Lower leg skin (tissue), 3 donors: ENCODE data around the gene MXRA7.

Experiments used
- CTCF ChIP-seq, 3 donors: fragments of 450-650 bp; IDR thresholded peaks; one replicate each; pipeline ENCODE4 v1.5.1; 2016; ENCODE audit warnings: antibody characterized with exemption in 3 of 3, mild to moderate bottlenecking in 3 of 3, moderate library complexity in 2 of 3
- POLR2A ChIP-seq, 2 donors: fragments of 450-650 bp; IDR thresholded peaks; one replicate each; pipeline ENCODE4 v1.6.1; 2016 to 2017; ENCODE audit warnings: antibody characterized with exemption in 2 of 2, mild to moderate bottlenecking in 1 of 2, moderate library complexity in 1 of 2

GRCh38 chr17:76755285-76755684 is 44.5 kb upstream of the MXRA7 start:
- TF ChIP-seq CTCF (IDR thresholded peaks at IDR 0.05) (no peak), POLR2A (IDR thresholded peaks at IDR 0.05) (no peak)
